Activated T-cell treated with anti-CD3 and anti-CD28 coated beads for 1 hour (primary cell): ENCODE measurements around the gene IQGAP2.

Experiments
- DNase-seq: peaks from one replicate; pipeline ENCODE4 v3.0.0-alpha.2; 2020; ENCODE audit warnings: low read depth

The IQGAP2 gene

GRCh38 chr5:76477571-76477970, 74.5 kb downstream of the IQGAP2 start:
- DNase-seq = no peak

- no peak for DNase-seq
Measured at GRCh38 chr5:76479281-76479680, 76.2 kb downstream of the IQGAP2 start.

- no peak for DNase-seq
Measured at GRCh38 chr5:76479973-76480667, 77.0 kb downstream of the IQGAP2 start.

DNA sequence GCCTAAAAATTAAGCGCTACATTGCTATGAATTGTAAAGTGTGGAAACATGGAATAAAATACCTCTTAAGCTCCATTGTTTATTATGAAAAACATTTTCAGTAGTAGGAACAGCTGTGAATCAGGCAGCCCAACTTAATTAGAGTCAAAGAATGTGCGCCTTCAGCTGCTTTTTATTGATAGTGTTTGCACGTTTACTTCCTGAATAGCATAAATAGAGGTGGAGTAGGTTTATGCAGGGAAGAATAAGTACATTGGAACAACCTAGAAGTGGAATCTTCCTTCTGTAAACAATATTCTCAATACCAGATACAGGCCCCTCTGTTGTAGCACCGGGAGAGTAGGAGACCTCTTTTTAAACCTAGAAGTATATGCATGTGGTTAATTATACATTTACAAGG, 79.9 kb downstream of the IQGAP2 start:
- DNase-seq = no peak

DNA sequence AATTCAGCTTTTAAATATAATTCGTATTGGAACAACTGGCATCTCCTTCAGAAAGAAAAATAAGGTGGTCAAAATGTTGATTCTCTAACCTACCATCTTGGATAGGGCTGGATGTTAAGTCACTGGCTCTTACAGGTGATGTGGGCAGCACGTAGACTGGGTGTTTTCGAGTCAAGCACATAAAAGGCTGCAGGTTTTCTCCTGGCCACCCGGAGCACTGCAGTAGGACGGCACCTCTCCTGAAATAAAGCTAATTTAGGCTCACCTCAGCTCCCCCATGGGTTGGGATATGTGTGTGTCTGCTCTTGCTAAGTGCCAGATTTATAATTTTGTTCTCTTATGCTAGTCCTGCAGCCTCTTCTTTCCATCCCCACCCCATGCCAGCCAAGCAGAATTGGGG, 80.3 kb downstream of the IQGAP2 start:
- DNase-seq = no peak

DNA sequence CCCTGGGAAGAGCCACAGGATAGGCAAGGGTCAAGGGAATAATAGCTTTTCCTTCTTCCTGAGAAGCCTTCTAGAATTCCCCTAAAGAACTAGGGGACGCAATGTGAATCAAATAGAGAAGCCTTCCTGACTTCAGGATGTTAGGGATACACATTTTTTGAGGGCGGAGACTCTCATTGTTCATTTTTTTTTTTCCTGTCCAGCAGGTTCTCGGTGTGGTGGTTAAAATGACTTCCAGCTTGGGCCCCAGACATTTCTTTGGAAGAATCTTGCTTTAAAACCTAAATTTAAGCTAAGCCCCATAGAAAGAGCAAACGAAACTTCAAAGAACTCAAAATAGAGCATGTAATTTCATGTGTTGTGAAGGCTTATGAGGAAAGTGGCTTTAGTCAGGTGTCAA, 80.8 kb downstream of the IQGAP2 start:
- no peak for DNase-seq

GRCh38 chr5:76485511-76485910, 82.4 kb downstream of the IQGAP2 start:
- no peak for DNase-seq

GRCh38 chr5:76487386-76487785, 84.3 kb downstream of the IQGAP2 start:
- DNase-seq = no peak

- no peak for DNase-seq
Measured at GRCh38 chr5:76487821-76488220, 84.7 kb downstream of the IQGAP2 start.

DNA sequence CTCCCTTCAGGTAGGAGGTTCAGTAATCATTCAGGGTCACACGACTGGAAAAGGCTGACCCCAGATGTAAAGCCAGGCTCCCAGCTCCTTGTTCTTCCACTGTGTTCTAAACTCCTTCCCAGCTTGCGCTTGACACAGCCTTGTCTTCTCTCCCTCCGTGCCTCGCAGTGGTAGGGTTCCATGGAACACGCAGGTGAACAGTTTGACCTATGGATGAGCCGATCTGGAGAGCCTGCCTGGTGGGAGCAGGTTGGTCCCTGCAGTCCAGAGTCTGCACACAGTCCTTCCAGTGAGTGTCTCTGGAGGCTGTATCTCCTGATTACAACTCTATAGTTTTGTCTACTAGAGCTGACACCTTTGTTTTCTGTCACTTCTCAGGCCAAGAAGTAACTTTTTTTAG, 85.9 kb downstream of the IQGAP2 start:
- no peak for DNase-seq

DNA sequence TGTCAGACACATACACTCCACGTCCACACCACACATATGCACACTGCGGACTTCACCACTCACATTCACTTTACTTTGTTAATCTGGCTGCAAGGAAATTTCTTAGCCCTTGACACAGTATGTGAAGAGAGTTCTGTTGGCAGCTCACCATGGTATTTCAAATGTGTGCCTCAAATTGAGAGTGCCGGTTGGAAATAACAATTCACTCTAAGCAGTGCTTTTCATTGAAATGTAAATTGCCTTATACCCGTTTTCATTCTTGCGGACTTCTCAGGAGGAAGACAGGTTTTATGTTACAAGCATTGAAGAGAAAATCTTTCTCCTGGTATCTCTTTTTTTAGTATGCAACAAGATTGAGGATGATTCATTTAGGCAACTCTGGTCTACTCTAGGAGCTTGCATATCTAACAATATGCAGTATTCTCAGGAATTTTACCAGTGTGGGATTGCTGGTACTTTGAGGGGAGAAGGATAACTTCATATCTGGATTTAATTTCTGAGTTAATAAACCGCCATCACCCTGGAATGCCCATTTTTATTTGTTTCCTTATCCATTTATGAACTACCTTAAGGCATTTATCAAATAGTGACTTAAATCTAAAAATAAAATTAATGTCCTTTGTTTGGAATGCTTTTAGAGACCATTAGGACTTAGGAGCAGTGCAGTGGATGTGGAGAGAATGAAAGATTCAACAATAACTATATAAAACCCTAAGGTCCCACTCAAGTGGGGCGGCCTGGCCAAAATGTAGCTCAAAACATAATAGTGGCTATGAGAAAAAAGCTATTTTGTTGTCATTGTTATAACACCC, 87.0 kb downstream of the IQGAP2 start:
- DNase-seq = no peak

DNA sequence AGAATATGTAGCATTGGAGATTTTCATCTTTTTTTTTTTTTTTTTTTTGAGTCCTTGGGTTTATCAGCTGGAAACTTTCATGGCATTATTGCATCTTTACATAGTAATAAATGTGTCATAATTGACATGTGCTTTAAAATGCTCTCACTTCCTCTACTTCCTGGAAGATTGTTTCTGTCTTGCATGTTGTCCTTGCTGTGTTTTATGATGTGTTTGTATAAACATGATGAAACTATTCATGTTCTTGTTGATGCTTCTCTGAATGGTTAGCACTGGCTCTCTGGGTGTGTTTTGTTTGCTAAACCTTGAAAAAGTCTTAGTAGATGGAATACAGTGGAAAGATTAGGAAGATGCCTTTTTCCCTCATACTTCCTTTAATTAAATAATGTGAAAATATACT, 87.9 kb downstream of the IQGAP2 start:
- no peak for DNase-seq

GRCh38 chr5:76492819-76493189, 89.7 kb downstream of the IQGAP2 start:
- DNase-seq = no peak

DNA sequence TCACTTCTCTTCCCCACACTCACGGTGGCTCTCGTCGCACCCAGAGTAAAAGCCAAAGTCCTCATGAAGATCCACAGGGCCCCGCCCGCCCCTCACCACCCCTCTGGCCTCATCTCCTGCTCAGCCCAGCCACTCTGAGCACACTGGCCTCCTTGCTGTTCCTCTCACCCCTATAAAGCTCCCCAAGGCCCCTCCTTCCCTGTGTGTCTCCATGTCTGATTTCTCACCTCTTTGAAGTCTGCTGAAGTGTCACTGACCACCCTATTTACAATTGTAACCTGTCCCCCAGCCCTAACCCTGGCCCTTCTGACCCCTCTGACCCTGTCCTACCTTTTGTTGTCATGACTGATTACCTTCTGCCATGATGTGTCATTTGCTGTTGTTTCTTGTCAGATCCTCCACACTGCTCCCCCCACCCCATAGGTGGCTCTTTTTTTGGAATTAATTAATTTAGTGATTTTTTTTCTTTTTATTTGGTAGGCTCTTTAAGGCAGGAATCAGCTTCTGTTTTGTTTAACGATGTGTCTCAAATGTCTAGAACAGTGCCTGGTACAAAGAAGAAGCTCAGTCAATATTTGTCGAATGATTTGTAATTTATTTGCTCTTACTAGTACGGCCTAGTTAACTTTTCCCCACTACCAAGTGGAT, 90.2 kb downstream of the IQGAP2 start:
- no peak for DNase-seq

DNA sequence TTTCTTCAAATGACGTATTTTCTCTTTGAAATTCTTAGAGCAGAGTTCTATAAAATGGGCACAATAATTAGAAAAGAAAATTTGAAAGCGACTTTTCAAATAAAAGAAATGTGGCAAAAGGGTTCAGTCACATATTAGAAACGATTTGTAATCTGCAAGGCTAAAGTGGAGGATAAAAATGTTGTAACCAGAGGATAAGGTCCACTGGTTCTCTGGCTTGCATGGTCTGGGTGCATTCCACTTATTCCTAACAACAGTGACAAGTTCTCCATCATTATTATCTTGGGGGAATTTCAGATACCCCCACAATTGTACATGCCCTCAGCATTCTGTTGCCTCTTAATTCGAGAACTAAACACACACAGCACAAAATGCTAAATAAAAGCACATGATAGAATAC, 91.1 kb downstream of the IQGAP2 start:
- no peak for DNase-seq

DNA sequence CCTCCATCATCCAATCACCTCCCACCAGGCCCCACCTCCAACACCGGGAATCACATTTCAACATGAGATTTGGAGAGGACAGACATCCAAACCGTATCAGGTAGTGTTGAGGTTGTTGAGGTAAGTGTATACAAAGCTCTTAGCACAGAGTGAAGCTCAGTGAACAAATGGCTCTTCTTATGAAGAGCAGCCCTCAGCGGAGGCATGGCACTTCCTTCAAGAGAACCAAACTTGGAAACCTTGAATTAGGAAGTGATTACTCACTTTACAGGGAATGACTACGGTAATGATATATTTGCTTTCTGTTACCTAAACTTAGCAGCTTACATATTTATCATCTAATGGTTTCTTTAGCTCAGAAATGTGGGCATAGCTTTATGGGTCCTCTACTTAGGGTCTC, 92.8 kb downstream of the IQGAP2 start:
- DNase-seq = no peak

DNA sequence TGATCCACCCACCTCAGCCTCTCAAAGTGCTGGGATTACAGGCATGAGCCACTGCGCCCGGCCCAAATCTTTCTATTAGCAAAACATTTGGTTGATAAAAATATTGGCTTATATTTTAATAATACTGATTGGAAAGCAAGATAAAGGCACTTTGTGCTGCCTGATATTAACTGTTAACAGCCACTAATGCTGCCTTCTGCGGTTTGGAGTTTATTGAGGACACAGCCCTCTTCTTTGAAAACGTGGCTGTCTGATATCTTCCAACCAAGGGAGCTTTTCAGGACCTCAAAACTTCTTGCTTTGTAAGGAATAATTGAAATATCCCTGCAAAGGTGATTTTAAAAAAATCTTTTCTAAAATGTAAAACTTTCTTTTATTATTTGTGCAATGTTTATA, 94.0 kb downstream of the IQGAP2 start:
- DNase-seq = no peak

DNA sequence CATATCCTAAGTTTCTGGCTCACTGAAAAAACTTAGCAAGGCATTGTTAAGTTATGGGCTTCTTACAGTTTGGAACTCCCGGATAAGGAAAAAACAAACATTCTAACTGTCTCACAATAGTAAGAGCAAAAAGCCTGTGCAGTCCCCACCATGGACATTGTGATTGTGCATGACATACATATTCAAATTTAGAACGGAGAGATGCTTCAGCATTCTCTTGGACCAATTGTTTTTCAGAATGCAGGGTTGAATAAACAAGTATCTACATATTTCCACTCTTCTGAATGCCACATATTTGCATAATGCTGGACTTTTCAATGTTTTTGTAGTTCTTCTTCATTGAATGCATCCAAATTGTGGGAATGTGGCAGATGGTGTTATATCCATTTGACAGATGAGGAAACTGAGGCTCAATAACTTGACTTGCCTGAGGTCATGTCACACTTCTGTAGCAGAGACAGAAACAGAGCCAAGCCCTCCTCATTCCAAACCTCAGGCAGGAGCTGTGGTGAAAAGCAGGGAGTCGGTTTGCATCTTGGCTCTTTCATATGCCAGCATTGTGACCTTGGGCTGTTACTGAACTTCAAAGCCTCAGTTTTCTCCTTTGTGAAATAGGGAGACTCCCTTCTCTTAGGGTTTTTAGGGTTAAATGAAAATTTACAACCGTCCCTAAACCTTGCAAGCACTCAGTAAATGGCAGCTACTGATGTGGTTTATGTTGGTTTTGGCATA, 95.1 kb downstream of the IQGAP2 start:
- DNase-seq = no peak

- no peak for DNase-seq
Measured at GRCh38 chr5:76499507-76500161, 96.5 kb downstream of the IQGAP2 start.

- DNase-seq = no peak
Measured at GRCh38 chr5:76500633-76501393, 97.7 kb downstream of the IQGAP2 start.

DNA sequence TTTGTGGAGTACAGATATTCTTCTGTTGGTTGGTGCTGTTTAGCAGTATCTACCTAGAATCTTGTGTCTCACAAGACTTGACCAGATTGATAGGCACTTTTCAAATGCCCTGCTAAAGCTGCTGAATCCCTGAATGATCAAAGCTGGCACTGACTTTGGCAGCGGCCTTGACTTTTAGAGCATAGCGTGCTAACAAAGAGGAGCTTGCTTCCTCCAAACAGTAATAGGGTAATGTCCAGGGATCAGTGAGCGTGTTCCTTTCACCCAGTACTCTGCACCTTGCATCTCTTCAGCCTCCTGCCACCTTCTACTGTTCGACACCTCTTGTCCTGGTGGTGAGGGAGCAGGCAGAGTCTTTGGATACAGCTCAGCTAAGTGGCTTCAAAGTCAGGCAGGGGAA, 100.8 kb downstream of the IQGAP2 start:
- no peak for DNase-seq
